ENCODE results near the gene KLHDC7B.

KLHDC7B gene

DNA sequence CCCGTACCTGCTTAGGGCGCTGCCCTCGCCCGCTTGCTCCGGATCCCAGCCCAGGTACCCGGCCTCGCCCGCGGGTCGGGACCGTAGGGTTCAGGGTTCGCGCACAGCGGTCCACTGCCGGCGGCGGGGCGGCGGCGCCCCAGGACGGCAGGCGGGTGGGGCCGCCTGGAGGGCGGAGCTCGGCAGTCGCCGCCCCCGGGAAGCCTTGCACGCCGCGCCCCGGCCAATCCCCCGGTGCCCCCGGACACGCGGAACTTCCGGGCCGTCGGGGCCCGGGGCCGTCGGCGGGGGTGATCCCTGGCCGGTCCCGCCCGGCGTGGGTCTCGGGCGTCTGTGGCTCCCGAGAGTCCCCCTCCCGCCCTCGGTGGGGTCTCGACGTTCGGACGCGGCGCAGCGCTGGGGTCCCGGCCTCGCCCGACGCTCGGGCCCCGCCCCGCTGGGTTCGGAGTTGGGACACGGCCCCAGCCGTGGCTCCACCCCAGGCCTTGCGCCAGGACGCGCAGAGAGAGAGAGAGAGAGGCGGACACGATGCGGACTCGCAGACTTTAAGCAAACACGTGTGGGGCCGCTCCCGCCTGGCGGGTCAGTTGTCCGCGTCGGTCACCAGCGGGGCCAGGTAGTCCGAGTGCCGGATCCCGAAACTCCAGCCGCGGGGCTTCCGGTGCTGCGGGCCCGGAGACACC is 15.7 kb upstream of the KLHDC7B start, which contains the start of gene TYMP:
Gene TYMP (minus strand): TSS at position 116 of the 683 bp plus-strand sequence. CDS start 303 bp downstream, outside the sequence.
- peak; percentile 92 for DNase-seq

DNA sequence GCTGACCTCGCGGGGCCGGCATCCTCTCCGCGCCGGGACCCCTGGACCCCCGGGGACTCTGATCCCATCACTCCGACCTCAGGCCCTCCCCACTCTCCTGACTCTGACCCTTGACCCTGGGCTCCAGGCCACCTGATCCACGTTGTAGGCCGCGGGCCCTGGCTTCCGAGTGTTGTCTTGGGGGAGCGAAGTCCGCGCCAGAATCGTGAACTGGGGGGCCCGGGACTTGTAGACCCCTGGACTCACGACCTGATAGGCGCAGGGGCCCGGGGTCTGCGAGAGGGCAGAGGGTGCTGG is 15.2 kb upstream of the KLHDC7B start:
- DNase-seq: no peak

DNA sequence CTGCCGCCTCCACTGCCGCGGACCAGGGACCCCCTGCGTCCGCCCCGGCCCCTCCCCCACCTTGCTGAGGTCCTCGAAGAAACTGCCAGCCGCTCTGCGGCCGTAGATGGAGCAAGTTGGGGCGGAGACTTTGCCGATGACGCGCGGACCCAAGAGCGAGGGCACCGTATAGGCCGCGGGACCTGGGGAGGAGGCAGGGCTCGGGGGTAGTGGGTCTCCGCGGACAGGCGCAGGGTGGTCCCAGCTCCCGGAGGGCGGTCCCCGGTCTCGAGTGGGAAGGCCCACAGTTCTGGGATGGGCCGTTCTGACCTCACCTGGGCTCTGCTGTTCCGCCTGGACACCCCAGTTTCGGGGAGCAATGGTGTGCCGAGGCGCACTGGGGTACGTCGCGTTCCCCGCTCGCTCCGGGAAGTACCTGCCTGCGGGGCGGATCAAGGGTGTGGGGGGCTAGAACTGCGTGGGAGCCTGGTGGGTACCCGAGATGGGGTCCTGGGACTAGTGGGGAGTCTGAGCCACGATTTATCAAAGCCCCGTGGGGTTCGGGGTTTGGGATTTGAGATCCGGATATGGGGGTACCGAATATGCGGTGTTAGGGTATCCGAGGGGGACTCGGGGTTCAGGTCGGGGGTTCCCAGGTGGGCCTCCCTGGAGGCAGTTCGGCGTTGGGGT is 14.7 kb upstream of the KLHDC7B start:
- peak; percentile 95 for DNase-seq

DNA sequence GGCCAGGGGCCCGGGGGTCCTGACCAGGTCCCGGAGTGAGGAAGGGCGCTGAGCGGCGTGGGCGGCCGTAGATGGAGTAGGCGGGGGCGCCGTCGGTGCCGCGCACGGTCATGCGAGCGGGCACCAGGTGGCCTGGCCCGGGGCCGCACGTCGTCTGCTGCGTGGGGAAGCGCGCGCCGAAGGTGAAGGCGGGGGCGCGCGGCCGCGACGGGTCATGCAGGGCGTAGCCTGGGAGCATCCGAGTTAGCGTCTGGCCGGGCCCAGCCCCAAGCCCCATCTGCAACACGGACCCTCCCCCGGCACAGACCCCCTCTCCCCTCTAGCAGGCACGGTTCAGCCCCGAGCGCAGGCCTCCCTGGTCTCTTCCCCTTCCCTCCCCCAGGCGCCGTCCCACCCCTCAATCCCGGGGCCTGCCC is 14.1 kb upstream of the KLHDC7B start:
- DNase-seq: peak; percentile 87

- peak; percentile 79 for DNase-seq
Measured at GRCh38 chr22:50531962-50532674, 13.6 kb upstream of the KLHDC7B start.

- peak; percentile 69 for DNase-seq
Measured at GRCh38 chr22:50532824-50533796, 12.6 kb upstream of the KLHDC7B start.

DNA sequence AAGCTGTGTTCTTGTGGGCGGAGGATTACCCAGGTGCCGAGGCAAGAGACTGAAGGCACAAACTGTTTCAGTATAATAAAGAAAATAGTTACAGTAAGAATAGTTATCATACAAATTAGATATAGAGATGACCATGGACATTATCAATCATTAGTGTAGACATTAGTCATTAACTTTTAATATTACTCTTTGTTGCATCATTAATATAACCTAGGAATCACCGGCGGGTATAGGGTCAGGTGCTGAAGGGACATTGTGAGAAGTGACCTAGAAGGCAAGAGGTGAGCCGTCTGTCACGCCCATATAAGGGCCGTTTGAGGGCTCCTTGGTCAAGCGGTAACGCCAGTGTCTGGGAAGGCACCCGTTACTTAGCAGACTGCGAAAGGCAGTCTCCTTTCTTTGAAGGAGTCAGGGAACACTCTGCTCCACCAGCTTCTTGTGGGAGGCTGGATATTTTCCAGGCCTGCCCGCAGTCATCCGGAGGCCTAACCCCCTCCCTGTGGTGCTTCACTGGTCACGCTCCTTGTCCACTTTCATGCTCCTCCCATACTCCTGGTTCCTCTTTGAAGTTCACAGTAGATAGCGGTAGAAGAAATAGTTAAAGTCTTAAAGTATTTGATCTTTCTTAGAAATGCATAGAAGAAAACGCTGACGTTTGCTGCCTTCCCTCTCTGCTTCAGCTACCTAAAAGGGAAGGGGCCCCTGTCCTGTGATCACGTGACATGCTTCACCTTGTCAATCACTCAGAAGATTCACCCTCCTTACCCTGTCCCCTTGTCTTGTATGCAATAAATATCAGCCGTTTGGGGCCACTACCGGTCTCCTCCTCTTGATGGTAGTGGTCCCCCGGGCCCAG is 11.6 kb upstream of the KLHDC7B start:
- DNase-seq: peak; percentile 74

DNA sequence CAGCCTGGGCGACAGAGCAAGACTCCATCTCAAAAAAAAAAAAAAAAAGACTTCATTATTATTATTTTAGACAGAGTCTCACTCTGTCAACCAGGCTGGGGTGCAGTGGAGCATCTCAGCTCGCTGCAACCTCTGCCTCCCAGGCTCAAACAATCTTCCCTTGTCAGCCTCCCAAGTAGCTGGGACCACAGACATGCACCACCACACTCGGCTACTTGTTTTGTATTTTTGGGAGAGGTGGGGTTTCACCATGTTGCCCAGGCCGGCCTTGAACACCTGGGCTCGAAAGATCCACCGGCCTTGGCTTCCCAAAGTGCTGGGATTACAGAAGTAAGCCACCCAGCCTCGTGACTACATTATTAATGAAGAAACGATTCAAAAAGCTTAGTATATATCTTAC is 10.6 kb upstream of the KLHDC7B start:
- no peak for DNase-seq

GRCh38 chr22:50536226-50536625 is 9.5 kb upstream of the KLHDC7B start:
- no peak for DNase-seq

- DNase-seq: peak; percentile 32
Measured at GRCh38 chr22:50537765-50538164, 7.9 kb upstream of the KLHDC7B start.

DNA sequence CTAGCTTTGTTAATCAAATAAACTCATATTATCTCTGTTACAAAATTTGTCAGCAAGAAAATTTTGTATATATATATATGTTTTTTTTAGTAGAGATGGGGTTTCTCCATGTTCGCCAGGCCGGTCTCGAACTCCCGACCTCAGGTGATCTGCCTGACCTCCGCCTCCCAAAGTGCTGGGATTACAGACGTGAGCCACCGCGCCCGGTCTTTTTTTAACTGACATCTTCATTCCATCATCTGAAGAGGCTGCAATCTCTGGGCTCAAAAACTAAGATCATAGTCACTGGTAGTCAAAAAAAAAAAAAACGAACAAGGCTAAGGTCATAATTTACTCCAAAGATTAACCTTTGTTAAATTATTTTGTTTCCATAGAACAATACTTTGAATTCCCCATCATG is 5.3 kb upstream of the KLHDC7B start:
- no peak for DNase-seq

DNA sequence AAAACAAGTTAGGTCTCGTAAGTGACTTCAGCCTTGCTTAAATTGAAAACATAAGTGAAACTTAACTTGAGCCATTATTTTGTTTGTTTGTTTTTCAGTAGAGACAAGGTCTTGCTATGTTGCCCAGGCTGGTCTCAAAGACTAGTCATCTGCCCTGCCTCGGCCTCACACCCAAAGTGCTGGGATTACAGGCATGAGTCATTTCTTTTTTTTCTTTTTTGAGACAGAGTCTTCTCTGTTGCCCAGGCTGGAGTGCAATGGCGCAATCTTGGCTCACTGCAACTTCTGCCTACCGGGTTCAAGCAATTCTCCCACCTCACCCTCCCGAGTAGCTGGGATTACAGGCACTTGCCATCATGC is 4.1 kb upstream of the KLHDC7B start:
- peak; percentile 98 for DNase-seq

- peak; percentile 98 for DNase-seq
Measured at GRCh38 chr22:50542416-50542927, 3.2 kb upstream of the KLHDC7B start.

DNA sequence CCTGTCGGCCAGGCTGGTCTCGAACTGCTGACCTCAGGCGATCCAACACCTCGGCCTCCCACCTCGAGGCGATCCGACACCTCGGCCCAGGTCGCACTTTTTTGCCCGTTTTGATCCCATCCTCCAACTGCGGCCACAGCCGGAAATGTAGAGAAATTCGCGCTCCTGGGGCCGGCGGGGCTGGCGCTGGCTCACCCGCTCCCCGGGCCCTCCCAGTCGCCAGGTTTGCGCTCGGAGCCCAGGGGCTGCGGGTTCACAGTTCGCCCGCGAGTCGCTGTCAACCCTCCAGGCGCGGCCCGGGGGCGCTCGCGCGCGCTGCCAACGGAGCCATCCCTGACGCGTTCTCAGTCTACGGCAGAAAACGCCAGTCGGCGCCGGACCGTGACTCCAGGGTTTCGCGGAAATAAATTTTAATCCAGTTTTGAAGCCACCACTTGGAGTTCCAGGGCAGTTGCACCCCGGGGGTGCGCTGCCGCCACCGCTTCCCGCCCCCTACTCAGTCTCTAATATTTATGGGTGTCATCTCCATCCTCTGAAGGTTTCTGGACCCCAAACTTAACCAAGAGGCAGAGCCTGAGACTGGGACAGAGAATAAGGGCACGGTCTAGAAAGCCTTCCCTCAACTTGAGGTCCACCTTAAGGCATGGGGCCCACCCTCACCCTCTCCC is 1.5 kb upstream of the KLHDC7B start:
- peak; percentile 81 for DNase-seq

GRCh38 chr22:50544746-50545253 is 899 bp upstream of the KLHDC7B start:
- DNase-seq: no peak

DNA sequence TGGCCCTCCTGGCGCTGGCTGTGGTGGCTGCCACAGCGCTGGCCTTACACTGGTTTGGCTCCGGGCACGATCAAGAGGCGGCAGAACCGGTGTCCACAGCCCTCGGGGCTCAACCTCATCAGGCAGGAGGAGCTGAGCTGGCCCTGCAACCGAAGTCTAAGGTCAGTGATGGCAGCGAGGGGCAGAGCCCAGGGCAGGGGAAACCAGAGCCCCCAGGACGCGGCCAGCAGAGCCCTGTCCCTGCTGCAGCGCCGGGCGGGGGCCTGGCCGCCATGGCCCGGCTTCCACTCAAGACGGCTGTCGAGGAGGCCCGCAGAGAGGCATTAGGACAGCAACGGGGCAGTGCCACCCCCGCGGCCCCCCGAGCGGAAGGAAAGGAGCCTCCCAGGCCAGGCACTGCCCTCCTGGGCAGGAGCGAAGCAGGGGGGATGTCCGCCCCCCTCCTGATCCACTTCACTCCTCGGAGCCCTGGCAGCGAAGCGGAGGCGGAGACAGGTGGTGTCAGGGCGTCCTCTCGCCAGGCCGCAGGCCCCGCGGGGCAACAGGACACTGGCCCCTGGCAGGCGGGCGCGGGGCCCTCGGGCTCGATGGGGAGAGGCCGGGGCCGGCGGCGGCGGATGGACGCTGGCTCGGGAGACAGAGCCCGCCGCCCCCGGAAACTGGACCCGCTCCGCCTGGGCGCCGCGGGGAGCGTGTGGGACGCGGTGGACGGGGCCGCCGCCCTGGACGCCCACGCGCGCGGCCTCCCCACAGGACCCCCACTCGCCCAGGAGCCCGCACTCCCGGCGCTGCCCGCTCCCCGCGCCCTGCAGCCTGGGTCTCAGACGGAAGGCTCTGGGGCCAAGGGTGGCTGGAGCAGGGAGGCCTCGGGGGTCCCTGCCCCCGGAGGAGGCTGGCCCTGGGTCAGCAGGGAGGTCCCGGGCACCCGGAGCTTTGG is 895 bp downstream of the KLHDC7B start:
- no peak for DNase-seq

- no peak for DNase-seq
Measured at GRCh38 chr22:50547263-50547985, 1.7 kb downstream of the KLHDC7B start.

GRCh38 chr22:50548040-50548920 is 2.6 kb downstream of the KLHDC7B start:
- DNase-seq: no peak

Measured in inflammatory macrophage treated with lipopolysaccharide for 4 hours (primary cell).